GM11168 (cell line): ENCODE results near the gene ARAP1.

ENCODE experiments used
- in situ Hi-C: fragments of 300-500 bp; cut with MboI; formaldehyde crosslinking; loops from one replicate; pipeline ENCODE4 v1.12.0; 2022; ENCODE audit warnings: low sequenced_read_pairs; ENCODE audit not compliant: unreplicated experiment

The ARAP1 gene

GRCh38 chr11:72647882-72648281, 104.3 kb downstream of the ARAP1 start:
- in situ Hi-C loops = loop anchor here (5.0 kb wide), 1 partner anchor 66 kb away; no protein-coding TSS in a partner anchor

GRCh38 chr11:72646472-72646871, 105.7 kb downstream of the ARAP1 start:
- in situ Hi-C loops = loop anchor here (5.0 kb wide), 1 partner anchor 64 kb away; no protein-coding TSS in a partner anchor

DNA sequence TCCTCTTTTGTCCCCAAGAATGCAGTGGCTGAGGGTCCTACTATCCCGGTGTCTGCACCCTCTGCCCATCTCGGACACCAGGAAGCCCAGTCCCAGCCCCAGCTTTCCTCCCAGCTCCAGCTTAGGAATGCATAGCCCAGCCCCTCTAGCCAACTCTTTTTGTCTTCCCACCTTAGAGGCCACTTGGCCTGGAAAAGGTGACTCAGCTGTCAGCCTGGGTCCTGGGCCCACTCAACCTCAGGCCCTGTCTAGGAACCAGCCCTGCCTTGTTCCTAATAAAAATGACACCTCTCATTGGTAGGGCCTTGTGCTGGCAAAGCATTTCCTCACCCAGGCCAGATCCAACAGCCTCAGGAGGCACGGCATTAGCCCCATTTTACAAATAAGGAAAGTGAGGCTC, 106.2 kb downstream of the ARAP1 start:
- in situ Hi-C loops = loop anchor here (5.0 kb wide), 1 partner anchor 64 kb away; no protein-coding TSS in a partner anchor

DNA sequence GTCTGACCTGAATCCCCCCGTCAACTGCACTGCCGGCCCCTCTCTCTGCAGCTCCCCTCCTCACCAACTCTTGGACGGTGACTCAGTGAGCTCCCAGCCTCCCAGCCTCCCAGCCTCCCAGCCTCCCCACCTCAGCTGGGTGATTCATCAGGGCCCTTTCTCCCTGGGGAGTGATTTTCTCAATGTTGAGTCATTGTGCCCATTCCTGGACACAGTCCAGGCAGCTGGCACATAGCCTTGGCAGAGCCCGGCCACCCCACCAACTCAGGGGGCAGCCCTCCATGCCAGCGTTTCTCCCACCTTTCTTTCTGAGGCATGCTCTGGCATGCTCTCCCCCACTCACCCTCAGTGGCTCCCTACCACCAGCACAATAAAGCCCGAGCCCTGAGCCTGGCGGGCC, 108.7 kb downstream of the ARAP1 start:
- in situ Hi-C loops = no loop called here

GRCh38 chr11:72642884-72643522, 109.2 kb downstream of the ARAP1 start:
- in situ Hi-C loops = no loop called here

- in situ Hi-C loops = no loop called here
Measured at GRCh38 chr11:72642043-72642883, 109.9 kb downstream of the ARAP1 start.

- in situ Hi-C loops = no loop called here
Measured at GRCh38 chr11:72641522-72642042, 110.6 kb downstream of the ARAP1 start.

DNA sequence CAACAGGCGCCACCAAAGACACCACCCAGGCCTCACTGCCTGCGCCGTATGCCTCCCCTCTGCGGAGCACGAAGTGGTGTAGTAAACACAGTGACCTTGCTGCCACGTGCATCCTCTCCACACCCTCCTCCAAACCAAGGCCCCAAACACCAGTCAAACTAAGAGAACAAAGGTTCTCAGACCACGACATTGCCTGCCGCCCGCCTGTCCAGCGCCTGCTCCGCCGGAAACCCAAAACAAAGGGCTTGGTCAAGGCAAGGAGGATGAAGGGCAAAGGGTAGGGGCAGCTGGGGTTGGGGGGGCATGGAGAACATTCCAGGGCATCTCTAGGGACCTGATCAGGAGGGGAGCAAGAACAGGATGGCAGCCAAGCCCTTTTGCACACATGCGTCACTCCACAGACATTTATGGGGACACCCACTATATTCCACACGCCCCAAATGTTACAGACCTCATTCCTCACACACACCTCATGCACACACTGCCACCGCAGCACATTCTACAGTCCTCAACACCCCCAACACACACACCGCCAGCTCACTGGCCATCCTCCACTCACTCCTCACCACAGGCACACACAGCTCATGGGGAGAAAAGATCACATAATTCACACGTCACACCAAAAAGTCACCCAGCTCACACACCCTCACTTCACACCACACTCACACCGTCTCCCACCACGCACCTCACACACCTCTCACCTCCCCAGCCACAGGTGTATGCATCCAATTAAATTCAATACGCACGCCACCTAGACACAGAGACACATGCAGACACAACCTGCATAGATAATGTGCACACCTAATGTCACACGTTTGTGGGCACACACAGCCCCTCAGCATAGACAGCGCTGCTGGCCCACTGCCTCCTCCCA, 112.5 kb downstream of the ARAP1 start:
- in situ Hi-C loops = no loop called here

- in situ Hi-C loops = no loop called here
Measured at GRCh38 chr11:72637926-72638325, 114.3 kb downstream of the ARAP1 start.

DNA sequence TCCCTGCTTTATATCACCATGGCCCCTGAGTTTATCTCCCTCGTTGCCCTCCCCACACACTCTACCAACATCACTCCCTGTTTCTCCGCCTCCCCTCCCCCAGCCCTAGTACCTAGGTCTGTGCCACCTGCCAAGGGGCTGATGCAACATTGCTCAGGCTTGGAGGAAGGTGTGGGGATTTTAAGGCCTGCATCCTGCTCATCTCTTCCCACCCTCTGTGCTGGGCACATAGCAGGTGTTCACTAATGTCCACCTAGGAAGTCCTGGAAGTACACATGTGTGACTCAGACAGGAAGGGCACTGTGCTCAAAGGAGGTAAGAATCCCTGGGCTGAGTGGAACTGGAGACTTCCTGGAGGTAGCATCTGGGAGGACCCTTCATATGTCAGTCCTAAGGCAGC, 115.0 kb downstream of the ARAP1 start:
- in situ Hi-C loops = no loop called here

DNA sequence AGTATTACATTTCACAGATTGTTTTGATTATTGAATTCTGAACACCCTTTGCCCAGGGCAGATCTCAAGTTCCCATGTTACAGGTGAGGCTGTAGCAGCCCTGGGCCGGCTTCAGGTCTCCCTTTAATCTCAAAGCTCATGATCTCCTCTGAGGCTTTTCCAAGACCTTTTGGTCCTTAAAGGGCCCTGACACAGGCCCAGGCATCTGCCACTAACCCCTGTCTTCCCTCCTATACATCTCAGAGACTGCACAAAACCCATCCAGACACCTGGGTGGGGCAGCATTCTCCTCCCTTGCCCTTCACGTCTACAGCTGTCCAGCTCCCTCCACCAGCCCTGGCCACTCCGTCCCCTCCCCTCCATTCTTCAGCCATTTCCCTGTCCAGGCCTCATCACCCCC, 115.8 kb downstream of the ARAP1 start:
- in situ Hi-C loops = no loop called here

- in situ Hi-C loops = no loop called here
Measured at GRCh38 chr11:72635933-72636332, 116.3 kb downstream of the ARAP1 start.

- in situ Hi-C loops = no loop called here
Measured at GRCh38 chr11:72635309-72635915, 116.8 kb downstream of the ARAP1 start.
